B cell (primary cell): ENCODE results near the gene LSM12.

ENCODE experiments used
- CTCF ChIP-seq: fragments of 200-600 bp; IDR thresholded peaks from one replicate; pipeline ENCODE4 v1.8.0; 2022; ENCODE audit warnings: antibody characterized with exemption, mild to moderate bottlenecking
- EZH2 ChIP-seq: IDR thresholded peaks from 2 replicates; pipeline ENCODE4 v1.6.1; 2012; ENCODE audit warnings: borderline replicate concordance, low read depth, mild to moderate bottlenecking, moderate library complexity, low read length; ENCODE audit not compliant: insufficient read depth, poor library complexity, severe bottlenecking

GRCh38 chr17:44112284-44113280, 46.1 kb upstream of the LSM12 start:
- TF ChIP-seq CTCF: no peak
- no peak for TF ChIP-seq EZH2
